HG03196 (cell line): ENCODE data around the gene BORCS6.

Source experiments
- ATAC-seq: cut with Tn5 transposase; IDR thresholded peaks from one replicate; pipeline ENCODE4 v1.9.1; 2021; ENCODE audit not compliant: unreplicated experiment

Gene BORCS6

DNA sequence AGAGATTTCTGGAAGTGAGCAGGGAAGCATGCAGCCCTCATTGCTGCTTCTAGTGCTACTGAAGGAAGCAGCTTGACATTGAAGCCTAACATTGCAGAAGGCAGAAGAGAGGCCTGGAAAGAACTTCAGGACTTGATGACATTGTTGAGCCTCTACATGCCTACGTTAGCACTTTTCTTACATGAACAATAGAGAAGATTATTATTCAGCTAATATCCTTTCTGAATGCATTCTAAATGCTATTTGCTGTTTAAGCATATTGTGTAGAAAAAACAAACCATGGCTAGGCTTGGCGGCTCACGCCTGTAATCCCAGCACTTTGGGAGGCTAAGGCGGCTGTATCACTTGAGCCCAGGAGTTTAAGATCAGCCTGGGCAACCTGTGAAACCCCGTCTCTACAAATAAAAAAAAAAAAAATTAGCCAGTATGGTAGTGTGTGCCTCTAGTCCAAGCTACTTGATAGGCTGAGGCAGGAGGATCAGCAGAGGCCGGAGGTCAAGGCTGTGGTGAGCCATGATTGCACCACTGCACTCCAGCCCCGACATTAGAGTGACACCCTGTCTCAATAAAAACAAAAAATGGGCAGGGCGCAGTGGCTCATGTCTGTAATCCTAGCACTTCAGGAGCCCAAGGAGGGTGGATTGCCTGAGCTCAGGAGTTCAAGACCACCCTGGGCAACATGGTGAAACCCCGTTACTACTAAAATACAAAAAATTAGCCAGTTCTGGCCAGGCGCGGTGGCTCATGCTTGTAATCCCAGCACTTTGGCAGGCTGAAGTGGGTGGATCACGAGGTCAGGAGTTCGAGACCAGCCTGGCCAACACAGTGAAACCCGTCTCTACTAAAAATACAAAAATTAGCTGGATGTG, 22.6 kb upstream of the BORCS6 start:
- no peak for ATAC-seq

DNA sequence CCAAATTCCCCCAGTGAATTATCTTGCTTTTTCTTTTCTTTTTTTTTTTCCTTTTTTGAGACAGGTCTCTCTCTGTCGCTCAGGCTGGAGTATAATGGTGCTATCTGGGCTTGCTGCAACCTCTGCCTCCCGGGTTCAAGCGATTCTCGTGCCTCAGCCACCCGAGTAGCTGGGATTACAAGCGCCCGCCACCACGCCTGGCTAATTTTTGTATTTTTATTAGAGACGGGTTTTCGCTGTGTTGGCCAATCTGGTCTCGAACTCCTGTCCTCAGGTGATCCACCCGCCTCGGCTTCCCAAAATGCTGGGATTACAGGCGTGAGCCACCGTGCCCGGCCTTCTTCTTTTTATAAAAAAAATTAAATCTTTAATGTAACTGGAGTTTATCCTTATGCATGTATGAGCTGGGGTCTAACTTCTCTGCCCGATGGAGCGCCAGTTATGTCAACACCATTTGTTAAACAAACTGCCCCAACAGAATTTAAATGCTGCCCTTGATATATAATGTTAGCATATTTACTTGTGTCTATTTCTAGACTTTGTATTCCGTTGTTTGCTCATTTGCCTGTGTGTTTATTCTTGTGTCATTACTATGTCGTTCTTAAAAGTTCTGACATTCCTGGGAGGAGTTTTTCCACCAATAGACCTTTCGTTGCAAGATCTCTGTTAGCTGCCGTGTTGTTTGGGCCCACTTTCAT, 20.9 kb upstream of the BORCS6 start:
- no peak for ATAC-seq

DNA sequence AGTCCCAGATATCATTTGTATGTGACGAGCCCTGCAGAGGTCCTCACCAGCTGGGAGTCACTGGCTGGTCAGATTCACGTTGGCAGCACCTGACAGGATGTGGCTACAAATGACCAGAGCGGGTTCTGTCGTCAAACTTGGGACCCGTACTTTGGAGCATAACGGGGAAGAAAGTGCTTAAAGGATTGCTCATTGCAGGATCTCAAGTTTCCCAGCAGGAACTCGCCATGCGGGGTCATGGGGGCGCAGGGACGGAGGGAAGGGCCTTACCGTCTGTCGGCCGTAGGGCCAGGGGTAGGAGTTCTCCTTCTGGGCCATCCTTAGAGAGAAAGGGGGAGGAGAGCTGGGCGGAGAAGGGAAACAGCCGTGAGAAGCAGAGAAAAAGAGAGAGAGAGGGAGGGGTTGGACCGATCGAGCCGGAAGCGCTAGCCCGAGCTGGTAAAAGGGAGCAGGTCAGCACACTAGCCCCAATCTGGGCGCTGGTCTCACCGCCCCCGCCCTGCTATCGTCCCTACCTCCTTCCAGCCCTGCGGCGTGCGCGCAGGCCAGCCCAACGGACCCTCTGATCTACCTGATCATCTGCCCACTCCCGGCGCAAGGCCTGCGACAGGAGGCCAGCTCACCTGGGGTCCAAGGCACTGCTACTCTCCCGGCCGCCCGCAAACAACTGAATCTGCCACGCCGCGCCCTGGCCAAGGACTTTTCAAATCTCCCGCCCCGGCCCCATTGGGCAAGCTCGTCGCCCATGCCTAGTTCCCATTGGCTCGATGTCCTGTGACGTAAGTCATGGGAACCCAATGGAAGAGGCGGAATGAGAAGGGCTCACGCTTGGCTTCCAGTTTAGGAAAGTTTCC, 20.2 kb upstream of the BORCS6 start, which contains the start of gene AURKB:
Gene AURKB, minus strand, starts transcription at position 669 of the 854 bp plus-strand sequence. Its CDS starts 351 bp downstream, at position 318.
- peak; percentile 81 for ATAC-seq

DNA sequence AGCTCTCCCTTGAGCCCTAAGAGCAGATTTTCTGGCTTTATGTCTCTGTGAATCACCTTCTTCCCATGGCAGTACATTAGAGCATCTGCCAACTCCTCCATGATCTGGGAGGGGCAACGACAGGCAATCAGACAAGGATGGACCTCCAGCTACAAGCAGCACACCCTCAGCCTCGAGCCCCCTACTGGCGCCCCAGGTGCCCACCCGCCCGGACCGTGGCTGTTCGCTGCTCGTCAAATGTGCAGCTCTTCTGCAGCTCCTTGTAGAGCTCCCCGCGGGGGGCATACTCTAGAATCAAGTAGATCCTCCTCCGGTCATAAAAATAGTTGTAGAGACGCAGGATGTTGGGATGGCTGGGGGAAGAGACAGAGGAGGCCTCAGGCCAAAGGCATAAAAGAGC, 16.6 kb upstream of the BORCS6 start:
- ATAC-seq: no peak

DNA sequence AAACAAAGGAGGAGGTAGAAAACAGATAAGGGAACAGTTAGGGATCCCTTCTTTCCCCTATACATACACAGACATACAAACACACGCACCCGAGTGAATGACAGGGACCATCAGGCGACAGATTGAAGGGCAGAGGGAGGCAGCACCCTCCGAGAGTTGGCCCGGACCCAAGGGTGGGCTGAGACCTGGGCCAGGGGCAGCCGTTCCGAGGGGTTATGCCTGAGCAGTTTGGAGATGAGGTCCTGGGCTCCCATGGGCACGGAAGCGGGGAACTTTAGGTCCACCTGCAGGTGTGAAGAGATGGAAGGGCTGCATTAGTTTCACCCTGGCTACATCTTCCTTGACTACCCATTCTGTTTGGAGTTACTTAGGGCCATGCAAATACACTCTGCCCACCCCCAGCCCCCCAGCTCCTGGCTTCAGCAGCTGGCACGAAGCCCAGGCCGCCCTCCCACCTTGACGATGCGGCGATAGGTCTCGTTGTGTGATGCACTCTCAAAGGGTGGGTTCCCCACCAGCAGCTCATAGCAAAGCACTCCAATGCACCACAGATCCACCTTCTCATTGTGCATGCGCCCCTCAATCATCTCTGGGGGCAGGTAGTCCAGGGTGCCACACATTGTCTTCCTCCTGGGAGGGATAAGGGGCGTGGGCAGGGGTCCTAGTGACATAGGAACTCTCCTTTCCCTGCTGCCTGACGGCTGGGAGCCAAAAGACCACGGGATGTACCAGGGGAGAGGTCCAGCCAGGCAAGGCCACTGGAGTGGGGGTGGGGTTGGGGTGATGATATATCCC, 15.0 kb upstream of the BORCS6 start:
- ATAC-seq: no peak

DNA sequence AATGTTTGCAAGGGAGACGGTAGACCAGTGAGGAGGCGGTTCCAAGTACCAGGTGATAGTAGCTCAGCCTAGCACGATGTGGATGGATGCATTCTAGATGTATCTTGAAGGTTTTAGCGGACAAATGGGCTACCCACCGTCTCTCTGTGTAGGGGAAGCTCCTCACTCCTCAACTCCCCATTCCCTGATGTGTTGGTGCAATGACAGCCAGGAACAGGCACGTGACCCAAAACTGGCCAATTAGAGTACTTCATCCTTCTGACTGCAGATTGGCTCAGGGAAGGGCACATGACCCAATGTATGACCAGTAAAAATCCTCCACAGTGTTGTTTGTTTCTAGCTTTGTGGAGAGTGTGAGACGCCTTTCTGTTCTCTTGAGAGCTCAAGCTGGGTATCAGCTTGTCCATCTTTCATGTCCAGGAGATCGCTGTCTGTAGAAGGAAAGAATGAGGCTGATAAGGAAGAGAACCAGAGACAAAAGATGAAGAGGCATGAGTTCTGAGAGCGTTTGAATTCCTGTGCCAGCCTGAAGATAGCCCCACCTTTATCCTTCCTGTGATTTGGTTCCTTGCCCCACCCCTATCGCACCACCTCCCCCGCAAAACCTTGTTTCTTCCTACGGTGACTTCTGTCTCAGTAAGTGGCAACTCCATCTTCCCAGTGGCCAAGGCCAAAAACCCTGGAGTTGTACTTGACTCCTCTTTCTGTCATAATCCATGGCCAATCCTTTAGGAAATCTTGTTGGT, 2.3 kb upstream of the BORCS6 start:
- peak; percentile 26 for ATAC-seq

DNA sequence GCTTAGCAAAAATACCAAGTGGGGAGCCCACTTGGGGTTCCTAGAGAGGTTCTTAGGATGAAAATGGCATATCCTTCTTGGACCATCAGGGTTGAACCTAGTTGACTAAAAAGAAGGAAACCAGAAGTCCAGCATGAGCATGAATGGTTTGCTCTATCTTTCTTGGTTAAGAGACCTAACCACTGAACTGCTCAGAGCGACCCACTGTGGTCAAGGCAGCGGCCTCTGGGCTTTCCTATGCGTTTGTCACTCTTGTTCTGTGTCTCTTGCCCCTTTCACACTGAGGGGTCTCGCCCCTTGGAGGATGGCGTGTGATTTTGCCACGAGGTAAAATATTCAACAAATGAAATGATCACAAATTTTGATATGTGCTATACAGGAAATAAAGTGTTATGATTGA, 526 bp upstream of the BORCS6 start:
- no peak for ATAC-seq

DNA sequence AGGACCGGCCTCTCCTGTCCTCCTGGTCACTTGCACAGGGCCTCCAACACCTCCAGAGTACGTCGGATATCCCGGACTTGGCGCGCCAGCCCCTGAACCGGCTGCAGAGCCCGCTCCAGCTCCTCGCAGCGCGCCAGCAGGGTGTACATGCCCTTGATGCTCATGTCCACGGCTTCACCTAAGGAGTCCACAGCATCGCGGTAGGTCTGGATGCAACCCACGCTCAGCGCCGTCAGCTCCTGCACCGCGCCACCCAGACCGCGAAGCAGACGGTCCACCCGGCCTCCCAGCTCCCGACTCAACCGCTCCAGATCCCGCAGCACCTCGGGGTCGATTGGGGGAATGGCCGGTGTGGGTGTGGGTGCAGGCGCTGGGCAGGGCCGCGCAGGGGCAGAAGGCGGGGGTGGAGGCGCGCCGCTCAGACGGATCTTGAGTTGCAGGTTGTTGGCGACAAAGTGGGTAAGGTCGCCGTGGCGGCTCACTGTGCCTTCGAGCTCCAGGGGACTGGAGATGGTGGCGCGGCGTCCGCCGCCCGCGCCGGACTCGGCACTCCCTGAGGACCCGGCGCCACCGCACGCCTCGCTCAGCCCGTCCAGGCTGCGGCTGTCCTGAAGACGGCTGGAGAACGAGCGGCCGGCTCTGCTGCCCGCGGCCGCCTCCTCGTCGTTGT, 804 bp downstream of the BORCS6 start:
- ATAC-seq: peak; percentile 0

DNA sequence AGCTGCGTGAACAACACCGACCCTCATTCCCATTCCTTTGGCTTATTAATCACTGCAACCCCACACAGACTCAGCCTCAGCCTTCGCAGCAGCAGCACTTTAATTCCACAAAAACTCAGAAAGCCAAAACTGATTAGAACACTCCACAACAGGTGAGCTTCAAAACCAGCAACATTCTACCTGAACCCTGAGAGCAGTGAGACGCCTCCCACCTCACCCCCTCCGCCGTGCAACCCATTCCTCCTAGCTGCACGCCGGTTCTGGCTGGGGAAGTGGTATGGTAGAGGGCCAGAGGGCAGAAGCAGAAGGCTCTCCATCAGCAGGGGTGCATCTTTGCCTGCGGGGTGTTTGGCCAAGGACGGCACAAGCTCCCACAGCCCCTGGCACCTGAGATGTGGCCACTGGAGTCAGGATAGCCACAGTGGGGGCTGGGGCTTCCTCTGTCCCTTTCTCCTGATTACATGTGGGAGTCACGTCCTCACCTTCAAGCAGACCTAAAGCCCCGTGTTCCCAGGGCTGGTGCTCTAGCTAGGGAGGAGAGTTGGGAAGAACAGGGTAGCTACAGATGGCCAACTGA, 1.6 kb downstream of the BORCS6 start:
- ATAC-seq: no peak

DNA sequence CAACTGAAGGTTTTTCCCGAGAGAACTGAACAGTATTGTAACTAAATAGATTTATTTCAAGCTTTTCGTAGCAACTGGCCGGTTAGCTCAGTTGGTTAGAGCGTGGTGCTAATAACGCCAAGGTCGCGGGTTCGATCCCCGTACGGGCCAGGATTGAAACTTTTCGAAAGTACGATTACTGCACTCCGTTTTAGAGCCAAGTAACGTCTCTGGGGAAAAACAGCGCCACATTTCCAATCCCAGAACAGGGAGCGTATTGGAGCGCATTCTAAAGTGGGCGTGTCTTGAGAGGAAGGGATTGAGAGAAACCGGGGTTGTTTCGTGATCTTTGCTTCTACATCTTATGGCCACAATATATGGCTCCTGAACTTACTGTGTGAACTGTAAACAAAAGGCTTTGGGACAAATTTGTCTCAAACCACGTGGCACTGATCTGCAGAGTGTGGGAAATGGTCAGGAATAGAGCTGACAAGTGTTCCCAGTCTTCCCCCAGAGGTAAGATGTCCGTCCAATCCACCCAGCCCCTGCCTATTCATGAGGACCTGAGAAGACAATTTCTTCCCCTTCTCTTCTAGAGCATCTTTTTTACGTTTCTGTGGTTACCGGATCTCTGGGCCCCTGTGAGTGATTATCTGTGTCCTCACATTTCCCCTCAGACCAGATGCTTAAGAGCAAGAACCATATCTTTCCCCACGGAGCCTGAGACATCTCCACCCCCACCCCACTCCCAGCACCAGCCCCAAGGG, 2.3 kb downstream of the BORCS6 start:
- ATAC-seq: peak; percentile 10

DNA sequence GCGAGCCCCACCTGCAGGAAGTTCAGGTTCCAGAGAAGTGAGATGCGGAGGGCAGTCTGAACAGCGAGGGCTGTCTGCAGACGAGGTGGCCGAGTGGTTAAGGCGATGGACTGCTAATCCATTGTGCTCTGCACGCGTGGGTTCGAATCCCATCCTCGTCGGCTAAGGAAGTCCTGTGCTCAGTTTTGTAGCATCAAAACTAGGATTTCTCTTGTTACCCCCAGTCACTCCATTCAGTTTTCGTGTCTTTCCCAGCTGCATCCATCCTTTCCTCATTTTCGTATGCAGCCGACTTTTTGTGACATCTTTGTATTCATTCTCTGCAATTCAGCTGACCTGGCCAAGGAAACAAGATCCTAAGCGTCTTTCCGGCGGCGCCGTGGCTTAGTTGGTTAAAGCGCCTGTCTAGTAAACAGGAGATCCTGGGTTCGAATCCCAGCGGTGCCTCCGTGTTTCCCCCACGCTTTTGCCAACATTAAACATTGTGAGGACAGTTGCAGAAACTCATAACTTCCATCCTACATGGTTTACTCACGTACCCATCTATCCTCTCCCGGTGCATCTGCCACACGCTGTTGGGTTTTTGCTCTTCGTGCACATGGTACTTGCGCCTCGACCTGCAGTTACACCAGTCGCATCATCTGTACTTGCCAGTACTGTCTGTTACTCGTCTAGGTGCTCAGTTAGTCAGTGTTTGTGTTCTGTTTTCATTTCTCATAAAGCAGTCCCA, 3.0 kb downstream of the BORCS6 start:
- ATAC-seq: peak; percentile 34

DNA sequence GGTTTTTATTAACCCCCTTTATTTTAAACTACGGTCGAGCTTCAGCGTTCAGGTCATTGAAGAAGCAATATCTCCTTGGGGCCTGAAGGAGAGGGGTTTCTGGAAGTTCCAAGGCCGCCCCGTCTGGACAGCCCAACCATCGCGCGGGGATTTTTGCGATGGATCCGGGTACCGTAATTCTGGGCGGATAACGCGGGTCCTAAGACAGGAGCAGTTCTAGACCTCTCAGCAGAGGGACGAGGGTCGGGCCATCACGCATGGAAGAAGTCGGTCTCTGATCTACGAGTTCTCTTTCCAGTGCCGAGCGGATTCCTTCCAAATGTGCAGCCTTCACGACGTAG, 3.6 kb downstream of the BORCS6 start:
- peak; percentile 1 for ATAC-seq

DNA sequence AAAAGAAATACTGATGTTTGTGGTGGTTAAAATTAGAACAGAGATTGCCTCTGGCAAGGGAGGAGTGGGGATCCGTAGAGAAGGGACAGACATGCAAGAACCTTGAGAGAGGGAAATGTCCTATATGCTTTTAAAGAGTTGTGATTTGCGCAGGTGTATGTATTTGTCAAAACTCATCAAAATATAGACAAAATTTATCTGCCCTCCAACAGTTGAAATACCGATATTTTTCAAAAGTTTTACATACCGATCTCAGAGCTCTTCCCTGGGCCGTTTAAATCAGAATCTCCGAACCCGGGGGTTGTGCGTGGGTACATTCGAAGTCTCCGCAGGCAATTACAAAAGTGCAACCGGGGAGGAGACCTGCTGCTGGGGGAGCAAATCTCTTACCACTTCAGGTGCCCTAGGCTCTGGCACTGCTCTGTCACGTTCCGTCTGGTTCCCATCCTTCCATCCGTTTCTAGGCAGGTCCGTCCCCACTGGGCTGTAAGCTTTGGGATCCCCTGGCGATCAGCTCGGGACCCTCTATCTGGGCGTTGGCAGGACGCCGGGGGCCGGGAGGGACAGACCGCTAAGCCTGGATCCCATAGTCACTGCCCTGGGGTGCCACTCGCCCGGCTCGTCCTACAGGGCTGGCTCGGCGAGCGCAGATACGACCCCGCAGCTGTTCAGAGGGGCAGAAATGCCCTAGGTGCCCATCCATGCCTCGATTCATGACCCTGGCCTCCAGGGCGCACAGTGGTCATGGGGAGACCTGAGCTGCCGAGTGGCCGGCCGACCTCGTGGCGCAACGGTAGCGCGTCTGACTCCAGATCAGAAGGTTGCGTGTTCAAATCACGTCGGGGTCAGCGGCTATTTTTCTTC, 4.2 kb downstream of the BORCS6 start:
- ATAC-seq: peak; percentile 34

DNA sequence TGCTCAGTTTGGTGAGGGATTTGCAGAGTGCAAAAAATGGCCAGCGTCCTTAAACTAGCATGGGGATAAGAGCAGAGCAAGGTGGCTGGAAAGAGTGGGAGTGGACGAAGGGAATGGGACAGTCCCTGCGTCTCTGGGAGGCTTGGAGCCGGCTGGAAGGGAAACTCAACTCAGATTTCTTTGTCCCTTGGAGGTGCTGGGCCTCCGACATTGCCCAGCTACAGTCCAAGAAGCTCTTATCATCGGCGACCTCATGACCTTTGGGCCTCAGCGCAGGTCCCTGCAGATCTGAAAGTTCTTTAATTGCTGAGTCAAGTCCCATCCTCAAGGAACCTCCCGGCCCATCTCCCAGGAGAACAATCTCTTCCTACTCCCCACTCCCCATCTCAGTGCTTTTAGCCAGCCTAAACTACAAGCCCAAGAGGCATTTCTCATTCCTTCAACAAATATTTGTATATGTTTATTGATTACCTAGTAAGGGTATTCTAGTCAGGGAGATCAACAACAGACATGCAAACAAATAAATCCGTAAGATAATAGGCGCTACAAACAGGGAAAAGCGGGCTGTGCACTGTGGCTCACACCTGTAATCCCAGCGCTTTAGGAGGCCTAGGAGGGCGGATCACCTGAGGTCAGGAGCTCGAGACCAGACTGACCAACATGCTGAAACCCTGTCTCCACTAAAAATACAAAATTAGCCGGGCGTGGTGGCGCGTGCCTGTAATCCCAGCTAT, 12.8 kb downstream of the BORCS6 start:
- no peak for ATAC-seq

DNA sequence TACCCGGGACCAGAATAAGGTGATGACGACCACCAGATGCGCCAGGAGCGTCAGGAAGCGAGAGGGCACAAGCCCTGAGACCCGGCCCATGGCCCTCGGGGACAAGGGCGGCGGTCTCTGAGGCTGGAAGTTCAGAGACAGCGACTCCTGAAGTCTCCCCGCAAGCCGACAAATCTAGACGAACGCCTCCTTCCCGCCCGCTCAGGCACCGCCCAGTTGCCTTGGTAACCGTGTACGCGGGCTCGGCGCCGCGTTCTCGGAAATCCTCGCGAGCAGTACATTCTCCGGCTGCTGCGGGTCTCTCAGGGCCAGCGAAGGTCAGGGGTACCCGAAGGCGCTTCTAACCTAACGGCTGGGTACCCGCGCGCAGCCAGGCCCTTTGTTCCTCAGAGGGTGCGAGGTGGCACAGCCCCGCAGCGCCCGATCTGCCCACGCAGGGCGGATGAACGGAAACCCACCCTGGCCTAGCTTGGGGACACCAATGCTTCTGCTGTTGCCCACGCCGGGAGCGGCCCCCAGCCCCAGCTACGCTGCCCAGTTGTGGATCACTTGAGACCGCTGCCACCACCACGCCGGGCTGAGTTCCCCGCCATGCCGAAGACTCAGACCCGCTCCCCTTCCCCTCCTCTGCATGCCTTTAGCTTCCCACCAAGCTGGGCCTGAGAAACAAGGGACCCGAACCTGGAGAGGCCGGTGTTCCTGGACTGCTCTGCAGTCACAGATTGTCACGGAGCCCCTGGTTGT, 13.6 kb downstream of the BORCS6 start, which contains the start of gene TMEM107:
Gene TMEM107, minus strand, starts transcription at position 184 of the 744 bp plus-strand sequence. Its CDS starts 94 bp downstream, at position 90.
- no peak for ATAC-seq
